PFSK-1 (cell line): ENCODE data around the gene AKT1.

Source experiments
- FOXP2 ChIP-seq: optimal IDR thresholded peaks from 2 replicates; pipeline ENCODE3; 2011; ENCODE audit warnings: borderline replicate concordance, control low read depth, inconsistent platforms; ENCODE audit not compliant: insufficient read depth; ENCODE audit errors: extremely low read length, extremely low read depth
- POLR2AphosphoS5 ChIP-seq: IDR thresholded peaks from 2 replicates; pipeline ENCODE4 v1.6.1; 2012; ENCODE audit warnings: low read depth, mild to moderate bottlenecking, control low read depth, low read length, moderate library complexity
- REST ChIP-seq, 2 experiments: IDR thresholded peaks; 2 replicates each; pipeline versions ENCODE4 v1.6.1 to v1.8.0; 2011 to 2012; ENCODE audit warnings: low read depth in 2 of 2, low read length in 2 of 2, control low read depth in 1 of 2, inconsistent platforms in 1 of 2, mild to moderate bottlenecking in 1 of 2, moderate library complexity in 1 of 2; ENCODE audit not compliant: insufficient read depth in 1 of 2
- SIN3A ChIP-seq: IDR thresholded peaks from 2 replicates; pipeline ENCODE4 v1.6.1; 2012; ENCODE audit warnings: mild to moderate bottlenecking, low read length, moderate library complexity, borderline replicate concordance; ENCODE audit not compliant: insufficient read depth
- TAF1 ChIP-seq: IDR thresholded peaks from 2 replicates; pipeline ENCODE4 v1.6.1; 2012; ENCODE audit warnings: low read length, control low read depth, borderline replicate concordance; ENCODE audit not compliant: insufficient read depth

Gene AKT1

GRCh38 chr14:104772707-104773504 is 22.6 kb downstream of the AKT1 start:
- no peak for TF ChIP-seq REST (IDR thresholded peaks at IDR 0.05; ENCODE audit: insufficient read depth in 1 of 2, low read depth in 2 of 2, low read length in 2 of 2)
- TF ChIP-seq SIN3A, result no peak
- no peak for TF ChIP-seq FOXP2
- TF ChIP-seq TAF1, result no peak
- TF ChIP-seq POLR2AphosphoS5, result no peak

DNA sequence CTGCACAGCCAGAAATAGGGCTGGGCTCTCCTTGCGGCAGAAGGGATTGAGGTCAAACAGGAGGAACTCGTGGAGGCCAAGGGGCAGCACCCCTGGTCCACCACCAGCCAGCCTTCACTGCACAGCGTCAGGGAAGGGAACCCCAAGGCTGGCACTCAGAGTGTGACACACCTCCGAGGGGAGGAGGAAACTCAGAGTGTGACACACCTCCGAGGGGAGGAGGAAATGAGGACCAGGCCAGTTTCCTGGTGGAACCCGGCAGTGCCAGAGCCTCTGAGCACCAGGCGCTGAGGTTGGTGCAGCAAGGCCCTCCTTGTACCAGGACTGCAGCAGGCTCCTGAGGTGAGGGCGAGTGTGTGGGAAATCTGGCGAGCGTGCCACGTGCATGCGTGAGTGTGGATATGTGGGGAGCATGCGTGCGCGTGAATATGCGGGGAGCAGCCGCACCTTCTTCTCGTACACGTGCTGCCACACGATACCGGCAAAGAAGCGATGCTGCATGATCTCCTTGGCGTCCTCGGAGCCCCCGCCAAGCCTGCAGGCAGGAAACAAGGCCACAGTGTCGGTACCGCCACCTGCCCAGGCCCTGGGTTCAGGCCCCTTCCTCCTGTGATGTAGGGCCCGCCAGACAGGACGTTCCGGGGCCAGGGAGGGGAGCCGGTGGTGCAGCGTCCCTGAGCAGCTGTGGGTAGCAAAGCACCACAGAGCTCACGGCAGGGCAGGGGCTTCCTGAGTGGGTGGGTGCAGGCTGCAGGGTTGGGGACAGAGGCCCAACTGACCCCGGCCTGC is 23.4 kb downstream of the AKT1 start:
- TF ChIP-seq SIN3A (no peak), FOXP2 (no peak), REST (IDR thresholded peaks at IDR 0.05; ENCODE audit: insufficient read depth in 1 of 2, low read depth in 2 of 2, low read length in 2 of 2) (no peak), POLR2AphosphoS5 (no peak), TAF1 (no peak)

DNA sequence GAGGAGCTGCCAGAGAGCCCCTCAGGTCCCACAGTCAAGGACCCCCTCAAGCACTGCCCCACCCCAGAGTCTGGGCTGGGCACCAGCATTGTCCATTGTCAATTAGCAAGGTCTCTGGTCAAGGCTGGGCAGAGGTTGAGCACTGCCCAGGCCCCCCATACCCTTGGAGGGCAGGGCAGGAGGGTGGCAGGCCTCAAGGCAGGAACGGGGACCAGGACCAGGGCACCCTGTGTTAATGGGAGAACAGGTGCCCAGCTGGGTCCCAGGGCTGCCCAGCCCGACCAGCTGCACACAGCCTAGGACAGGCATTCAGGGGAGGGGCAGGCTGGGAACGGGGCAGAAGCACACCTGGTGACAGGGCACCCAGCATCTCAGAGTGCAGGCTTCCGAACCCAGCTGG is 24.2 kb downstream of the AKT1 start:
- no peak for TF ChIP-seq REST (IDR thresholded peaks at IDR 0.05; ENCODE audit: insufficient read depth in 1 of 2, low read depth in 2 of 2, low read length in 2 of 2)
- no peak for TF ChIP-seq TAF1
- TF ChIP-seq SIN3A, result no peak
- TF ChIP-seq POLR2AphosphoS5, result no peak
- no peak for TF ChIP-seq FOXP2

- TF ChIP-seq REST (IDR thresholded peaks at IDR 0.05; ENCODE audit: insufficient read depth in 1 of 2, low read depth in 2 of 2, low read length in 2 of 2), result no peak
- no peak for TF ChIP-seq TAF1
- no peak for TF ChIP-seq SIN3A
- TF ChIP-seq POLR2AphosphoS5, result no peak
- no peak for TF ChIP-seq FOXP2
Measured at GRCh38 chr14:104770851-104771272, 24.7 kb downstream of the AKT1 start.
